Cardiac muscle cell (in vitro differentiated cells and primary cell): ENCODE results near the gene ERC1. TPM values are rescaled to one million over a fixed set of nuclear protein-coding genes. Genes with fewer than 3 reads are reported as not detected.
A peak's percentile ranks its signal among the peaks of the same experiment; 100 is the strongest.
"Not testable (repeated sequence)": the region's sequence is repeated elsewhere in the genome, so short reads cannot be mapped to it uniquely, and the experiment has no call there.

ENCODE experiments used
- DNase-seq, 2 donors: peaks; one replicate each; pipeline versions ENCODE4 v3.0.0 to v3.0.0-alpha.2; 2010 to 2017; ENCODE audit warnings: low read depth in 1 of 2, low spot score in 1 of 2
- H3K27ac ChIP-seq: fragments of 200-600 bp; sonication (generic); 2 replicates; pipeline ENCODE4 v1.5.1; 2016
- H3K27me3 ChIP-seq: fragments of 200-600 bp; sonication (generic); 2 replicates; pipeline ENCODE4 v1.6.0; 2016; ENCODE audit warnings: control low read depth
- H3K36me3 ChIP-seq: fragments of 200-600 bp; sonication (generic); 2 replicates; pipeline ENCODE4 v1.5.1; 2016; ENCODE audit warnings: control low read depth
- H3K4me1 ChIP-seq: fragments of 200-600 bp; sonication (generic); 2 replicates; pipeline ENCODE4 v1.8.1; 2017; ENCODE audit warnings: low read depth, mild to moderate bottlenecking, mixed run types
- H3K4me3 ChIP-seq: fragments of 200-600 bp; sonication (generic); 2 replicates; pipeline ENCODE4 v1.5.1; 2016; ENCODE audit warnings: mild to moderate bottlenecking
- H3K9me3 ChIP-seq: fragments of 200-600 bp; sonication (generic); 2 replicates; pipeline ENCODE4 v1.5.1; 2017; ENCODE audit warnings: low read depth, mild to moderate bottlenecking, control low read depth
- CTCF ChIP-seq: IDR thresholded peaks from 2 replicates; pipeline ENCODE4 v1.5.1; 2012; ENCODE audit warnings: low read depth, mild to moderate bottlenecking, low read length
- polyA plus RNA-seq: library from polyadenylated mRNA; unstranded; fragments of >200 nt; fragmentation: Nextera tagmentation; extraction: Ambion mirVana; gene quantifications from 2 replicates; pipeline ENCODE4 v1.2.1, GENCODE V29; 2016
- total RNA-seq: library from RNA; depleted of rRNA; stranded (reverse); fragments of >200 nt; gene quantifications from 2 replicates; pipeline ENCODE4 v1.2.3, GENCODE V29; 2016

ERC1 gene
- total and polyA plus RNA-seq, 2 experiments from 2014 or later: 34.1 to 46.3 TPM

- Histone ChIP-seq H3K4me3 (no peak overlapping the region), H3K4me1 (peaks cover 11% of the 10 kb centered on the region), H3K27me3 (no peaks in the 10 kb centered on the region), H3K9me3 (no peaks in the 10 kb centered on the region), H3K27ac (no peak overlapping the region), H3K36me3 (no peaks in the 10 kb centered on the region)
- DNase-seq: no peak
- no peak for TF ChIP-seq CTCF
Observed at GRCh38 chr12:1330477-1330827, 339.4 kb downstream of the ERC1 start.

GRCh38 chr12:1332327-1332726, 341.3 kb downstream of the ERC1 start:
- no peaks in the 10 kb centered on the region for H3K9me3 ChIP-seq
- peaks cover 15% of the 10 kb centered on the region for H3K4me1 ChIP-seq
- no peaks in the 10 kb centered on the region for H3K36me3 ChIP-seq
- no peaks in the 10 kb centered on the region for H3K27me3 ChIP-seq
- H3K27ac ChIP-seq: peak overlapping the region; percentile 62
- no peak for TF ChIP-seq CTCF
- DNase-seq: peak in 1 of 2 donors; percentile 48
- H3K4me3 ChIP-seq: no peak overlapping the region

GRCh38 chr12:1338483-1339177, 347.6 kb downstream of the ERC1 start:
- Histone ChIP-seq H3K27me3 (no peaks in the 10 kb centered on the region), H3K27ac (peak overlapping the region; percentile 61), H3K4me1 (peaks cover 30% of the 10 kb centered on the region), H3K4me3 (no peak overlapping the region), H3K9me3 (no peaks in the 10 kb centered on the region), H3K36me3 (no peaks in the 10 kb centered on the region)
- no peak for TF ChIP-seq CTCF
- no peak for DNase-seq

- H3K36me3 ChIP-seq, H3K4me3 ChIP-seq, H3K27me3 ChIP-seq, DNase-seq, H3K9me3 ChIP-seq: not testable (repeated sequence)
- Histone ChIP-seq H3K4me1 (peaks cover 36% of the 10 kb centered on the region), H3K27ac (peak overlapping the region; percentile 61)
Observed at GRCh38 chr12:1339178-1339541, 348.1 kb downstream of the ERC1 start.

GRCh38 chr12:1339618-1340319, 348.7 kb downstream of the ERC1 start:
- DNase-seq: no peak
- Histone ChIP-seq H3K27ac (peak overlapping the region; percentile 26), H3K27me3 (no peaks in the 10 kb centered on the region), H3K9me3 (no peaks in the 10 kb centered on the region), H3K4me1 (peaks cover 41% of the 10 kb centered on the region), H3K4me3 (no peak overlapping the region), H3K36me3 (no peaks in the 10 kb centered on the region)
- no peak for TF ChIP-seq CTCF

GRCh38 chr12:1341270-1341669, 350.2 kb downstream of the ERC1 start:
- not testable (repeated sequence) for DNase-seq, H3K27me3 ChIP-seq, H3K9me3 ChIP-seq, H3K36me3 ChIP-seq, H3K4me3 ChIP-seq, H3K27ac ChIP-seq
- peaks cover 41% of the 10 kb centered on the region for H3K4me1 ChIP-seq
